Suprapubic skin (tissue), 4 donors: Measurements from ENCODE around the gene KRI1. TPM values are rescaled to one million over a fixed set of nuclear protein-coding genes. Genes with fewer than 3 reads are reported as not detected.

Experiments used
- DNase-seq, 2 donors: peaks; one replicate each; pipeline ENCODE4 v3.0.0-alpha.2; 2019; ENCODE audit warnings: low spot score in 2 of 2
- H3K27ac ChIP-seq: fragments of 200-600 bp; sonication (generic); one replicate; pipeline ENCODE4 v1.5.1; 2019
- H3K27me3 ChIP-seq: fragments of 200-600 bp; sonication (generic); one replicate; pipeline ENCODE4 v1.5.1; 2019
- H3K36me3 ChIP-seq: fragments of 200-600 bp; sonication (generic); one replicate; pipeline ENCODE4 v1.5.1; 2019
- H3K4me1 ChIP-seq: fragments of 200-600 bp; sonication (generic); one replicate; pipeline ENCODE4 v1.5.1; 2019
- H3K4me3 ChIP-seq: fragments of 200-600 bp; sonication (generic); one replicate; pipeline ENCODE4 v1.5.1; 2019; ENCODE audit warnings: mild to moderate bottlenecking
- H3K9me3 ChIP-seq: fragments of 200-600 bp; sonication (generic); one replicate; pipeline ENCODE4 v1.5.1; 2019
- EP300 ChIP-seq: sonication (generic); formaldehyde crosslinking; IDR thresholded peaks from one replicate; pipeline ENCODE4 v1.6.1; 2017; ENCODE audit warnings: antibody characterized with exemption
- POLR2A ChIP-seq, 2 donors: fragments of 450-650 bp; IDR thresholded peaks; one replicate each; pipeline ENCODE4 v1.6.1; 2017; ENCODE audit warnings: antibody characterized with exemption in 2 of 2, mild to moderate bottlenecking in 2 of 2, moderate library complexity in 2 of 2
- POLR2AphosphoS5 ChIP-seq, 3 donors: sonication (generic); formaldehyde crosslinking; IDR thresholded peaks; one replicate each; pipeline ENCODE4 v1.6.1; 2017; ENCODE audit warnings: antibody characterized with exemption in 3 of 3
- WGBS: methylation state at CpG from one replicate; pipeline ENCODE4 v1.1.5; 2018; 5-methylcytosine and 5-hydroxymethylcytosine counted together
- total RNA-seq, 4 donors: library from RNA; depleted of rRNA; stranded (reverse); fragments of >200 nt; gene quantifications; one replicate each; pipeline ENCODE4 v1.1.0, GENCODE V29; 2016
- TF ChIP-seq, protein P1 (sequence below), 2 donors: fragments of 200-600 bp in 1 of 2; fragments of 450-650 bp in 1 of 2; sonication (generic) in 1 of 2; IDR thresholded peaks; one replicate each; pipeline ENCODE4 v1.5.1; 2016 to 2019; ENCODE audit warnings: antibody characterized with exemption in 2 of 2, mild to moderate bottlenecking in 1 of 2, moderate library complexity in 1 of 2

Gene KRI1
- total RNA-seq, 4 donors from 2014 or later: 19.1 to 46.9 (median 24.5) TPM

- TF ChIP-seq, protein P1, sequence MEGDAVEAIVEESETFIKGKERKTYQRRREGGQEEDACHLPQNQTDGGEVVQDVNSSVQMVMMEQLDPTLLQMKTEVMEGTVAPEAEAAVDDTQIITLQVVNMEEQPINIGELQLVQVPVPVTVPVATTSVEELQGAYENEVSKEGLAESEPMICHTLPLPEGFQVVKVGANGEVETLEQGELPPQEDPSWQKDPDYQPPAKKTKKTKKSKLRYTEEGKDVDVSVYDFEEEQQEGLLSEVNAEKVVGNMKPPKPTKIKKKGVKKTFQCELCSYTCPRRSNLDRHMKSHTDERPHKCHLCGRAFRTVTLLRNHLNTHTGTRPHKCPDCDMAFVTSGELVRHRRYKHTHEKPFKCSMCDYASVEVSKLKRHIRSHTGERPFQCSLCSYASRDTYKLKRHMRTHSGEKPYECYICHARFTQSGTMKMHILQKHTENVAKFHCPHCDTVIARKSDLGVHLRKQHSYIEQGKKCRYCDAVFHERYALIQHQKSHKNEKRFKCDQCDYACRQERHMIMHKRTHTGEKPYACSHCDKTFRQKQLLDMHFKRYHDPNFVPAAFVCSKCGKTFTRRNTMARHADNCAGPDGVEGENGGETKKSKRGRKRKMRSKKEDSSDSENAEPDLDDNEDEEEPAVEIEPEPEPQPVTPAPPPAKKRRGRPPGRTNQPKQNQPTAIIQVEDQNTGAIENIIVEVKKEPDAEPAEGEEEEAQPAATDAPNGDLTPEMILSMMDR (IDR thresholded peaks at IDR 0.05): no peak
- TF ChIP-seq POLR2A (IDR thresholded peaks at IDR 0.05) (no peak), POLR2AphosphoS5 (IDR thresholded peaks at IDR 0.05) (no peak), EP300 (no peak)
- H3K27ac ChIP-seq: no peak overlapping the region
- 94% methylated on average over 18 of the region's 18 CpGs for WGBS
- H3K36me3 ChIP-seq: peaks cover 65% of the 10 kb centered on the region
- H3K27me3 ChIP-seq: no peaks in the 10 kb centered on the region
- H3K4me1 ChIP-seq: peaks cover 41% of the 10 kb centered on the region
- DNase-seq: no peak
- no peak overlapping the region for H3K4me3 ChIP-seq
- no peaks in the 10 kb centered on the region for H3K9me3 ChIP-seq
Measured at GRCh38 chr19:10548746-10549276, 17.0 kb downstream of the KRI1 start.

GRCh38 chr19:10546817-10547216, 19.0 kb downstream of the KRI1 start:
- TF ChIP-seq POLR2A (IDR thresholded peaks at IDR 0.05) (no peak), EP300 (no peak), POLR2AphosphoS5 (IDR thresholded peaks at IDR 0.05) (no peak)
- TF ChIP-seq, protein P1 (IDR thresholded peaks at IDR 0.05): no peak
- DNase-seq: no peak
- Histone ChIP-seq H3K27me3 (no peaks in the 10 kb centered on the region), H3K4me1 (peaks cover 30% of the 10 kb centered on the region), H3K36me3 (peaks cover 45% of the 10 kb centered on the region), H3K27ac (no peak overlapping the region), H3K9me3 (no peaks in the 10 kb centered on the region), H3K4me3 (no peak overlapping the region)
- 89% methylated on average over 3 of the region's 17 CpGs for WGBS

DNA sequence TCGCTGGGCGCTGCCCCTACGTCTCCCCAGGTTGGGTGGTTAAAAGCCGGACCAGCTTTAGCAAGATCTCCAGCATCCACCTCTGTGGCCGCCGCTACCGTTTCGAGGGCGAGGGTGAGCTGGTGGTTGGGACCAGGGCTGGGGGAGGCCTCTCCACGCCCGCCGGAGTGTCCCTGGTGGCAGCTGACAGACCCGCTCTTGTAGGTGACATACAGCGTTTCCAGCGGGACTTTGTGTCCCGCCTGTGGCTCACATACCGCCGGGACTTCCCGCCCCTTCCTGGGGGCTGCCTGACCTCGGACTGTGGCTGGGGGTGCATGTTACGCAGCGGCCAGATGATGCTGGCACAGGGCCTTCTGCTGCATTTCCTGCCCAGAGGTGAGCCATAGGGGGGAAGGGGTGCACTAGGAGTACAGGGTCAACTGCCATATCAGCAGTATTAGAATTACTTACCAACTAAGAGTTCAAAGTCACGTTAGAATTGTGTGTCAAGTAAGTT, 21.0 kb downstream of the KRI1 start:
- Histone ChIP-seq H3K4me3 (peak overlapping the region; percentile 96), H3K9me3 (no peaks in the 10 kb centered on the region), H3K4me1 (peaks cover 30% of the 10 kb centered on the region), H3K36me3 (peaks cover 28% of the 10 kb centered on the region), H3K27me3 (no peaks in the 10 kb centered on the region), H3K27ac (peak overlapping the region; percentile 92)
- 6% methylated on average over 9 of the region's 23 CpGs for WGBS
- DNase-seq: no peak
- TF ChIP-seq POLR2A (IDR thresholded peaks at IDR 0.05): no peak
- TF ChIP-seq, protein P1 (IDR thresholded peaks at IDR 0.05): no peak
- TF ChIP-seq POLR2AphosphoS5 (IDR thresholded peaks at IDR 0.05): no peak
- no peak for TF ChIP-seq EP300

GRCh38 chr19:10544242-10544752, 21.5 kb downstream of the KRI1 start:
- TF ChIP-seq POLR2A (IDR thresholded peaks at IDR 0.05) (no peak), EP300 (no peak), POLR2AphosphoS5 (IDR thresholded peaks at IDR 0.05) (no peak)
- TF ChIP-seq, protein P1 (IDR thresholded peaks at IDR 0.05): no peak
- H3K4me3 ChIP-seq: peak overlapping the region; percentile 96
- H3K4me1 ChIP-seq: peaks cover 30% of the 10 kb centered on the region
- H3K9me3 ChIP-seq: no peaks in the 10 kb centered on the region
- H3K36me3 ChIP-seq: peaks cover 23% of the 10 kb centered on the region
- peak in 1 of 2 donors; percentile 74 for DNase-seq
- H3K27me3 ChIP-seq: no peaks in the 10 kb centered on the region
- 13% methylated on average over 13 of the region's 22 CpGs for WGBS
- H3K27ac ChIP-seq: peak overlapping the region; percentile 92

DNA sequence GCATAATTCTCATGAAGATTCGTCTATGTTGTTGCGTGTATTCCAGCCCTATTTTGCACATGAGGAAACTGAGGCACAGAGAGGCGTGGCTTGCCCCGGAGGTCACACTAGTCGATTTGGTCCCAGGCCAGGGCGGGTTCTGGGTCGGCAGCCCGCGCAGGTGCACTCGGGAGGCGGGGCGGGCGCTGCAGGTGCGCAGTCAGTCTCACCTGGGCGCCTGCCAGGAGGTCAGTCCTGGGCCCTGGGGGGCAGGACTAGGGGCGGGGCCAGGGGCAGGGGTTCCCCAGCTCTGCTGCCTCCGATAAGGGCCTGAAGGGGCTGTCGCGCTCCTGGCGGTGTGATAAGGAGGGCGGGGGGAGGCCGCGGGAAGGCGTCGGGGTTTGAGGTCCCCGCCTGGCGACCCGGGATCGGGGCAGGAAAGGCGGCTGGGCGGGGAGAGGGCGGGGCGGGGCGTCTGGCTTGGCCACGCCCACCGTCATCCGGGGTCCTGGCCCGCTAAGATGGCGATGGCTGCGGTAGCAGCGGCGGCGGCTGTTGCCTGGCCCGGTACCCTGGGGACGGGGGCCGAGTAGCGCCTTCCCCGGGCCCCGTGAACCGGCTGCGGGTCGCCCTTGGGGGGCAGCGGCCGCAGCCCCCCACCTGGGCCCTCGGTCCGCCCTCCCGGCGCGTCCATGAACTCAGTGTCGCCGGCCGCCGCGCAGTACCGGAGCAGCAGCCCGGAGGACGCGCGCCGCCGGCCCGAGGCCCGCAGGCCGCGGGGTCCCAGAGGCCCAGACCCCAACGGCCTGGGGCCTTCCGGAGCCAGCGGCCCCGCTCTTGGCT, 22.2 kb downstream of the KRI1 start, which contains the start of gene ATG4D:
Gene ATG4D, plus strand, starts transcription at position 485 of the 822 bp plus-strand sequence. Its CDS starts 187 bp downstream, at position 672.
- peak in 1 of 2 donors; percentile 88 for DNase-seq
- H3K27ac ChIP-seq: peak within 1 kb of the TSS; percentile 92
- H3K4me3 ChIP-seq: peak within 1 kb of the TSS; percentile 96
- peaks cover 30% of the 10 kb centered on the region for H3K4me1 ChIP-seq
- 2% methylated on average over 30 of the region's 79 CpGs for WGBS
- H3K36me3 ChIP-seq: peaks cover 16% of the 10 kb centered on the region
- peak in 1 of 2 donors; percentile 40 for TF ChIP-seq POLR2A (IDR thresholded peaks at IDR 0.05)
- TF ChIP-seq, protein P1 (IDR thresholded peaks at IDR 0.05): no peak
- H3K27me3 ChIP-seq: no peaks in the 10 kb centered on the region
- H3K9me3 ChIP-seq: no peaks in the 10 kb centered on the region
